Measurements from ENCODE around the gene CNTNAP2.
"Not testable (repeated sequence)": the region's sequence is repeated elsewhere in the genome, so short reads cannot be mapped to it uniquely, and the experiment has no call there.

CNTNAP2 gene

DNA sequence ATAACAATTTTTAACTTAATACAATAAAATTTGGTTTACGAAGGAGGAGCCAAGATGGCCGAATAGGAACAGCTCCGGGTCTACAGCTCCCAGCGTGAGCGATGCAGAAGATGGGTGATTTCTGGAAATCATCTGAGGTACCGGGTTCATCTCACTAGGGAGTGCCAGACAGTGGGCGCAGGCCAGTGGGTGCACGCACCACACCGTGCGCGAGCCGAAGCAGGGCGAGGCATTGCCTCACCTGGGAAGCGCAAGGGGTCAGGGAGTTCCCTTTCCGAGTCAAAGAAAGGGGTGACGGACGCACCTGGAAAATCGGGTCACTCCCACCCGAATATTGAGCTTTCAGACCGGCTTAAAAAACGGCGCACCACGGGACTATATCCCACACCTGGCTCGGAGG, 789.1 kb downstream of the CNTNAP2 start:
- not testable (repeated sequence) for DNase-seq

DNA sequence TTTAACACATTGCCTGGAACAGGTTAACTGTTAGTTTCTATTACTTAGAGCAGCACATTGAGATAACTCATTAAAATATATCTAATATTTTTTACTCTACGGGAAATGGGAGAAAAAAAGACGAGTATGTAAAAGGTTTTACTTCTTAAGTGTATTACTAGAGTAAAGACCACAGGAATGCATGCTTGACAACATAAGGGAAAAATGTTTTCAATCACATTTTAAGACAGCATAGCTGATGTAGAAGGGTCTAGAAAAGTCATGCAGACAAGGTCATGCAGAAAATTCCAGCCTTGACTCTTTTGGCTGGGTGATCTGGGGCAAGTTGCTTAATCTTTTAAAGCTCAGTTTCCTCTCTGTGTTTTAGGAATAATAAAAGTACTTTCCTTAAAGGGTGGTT, 806.2 kb downstream of the CNTNAP2 start:
- no peak for DNase-seq

DNA sequence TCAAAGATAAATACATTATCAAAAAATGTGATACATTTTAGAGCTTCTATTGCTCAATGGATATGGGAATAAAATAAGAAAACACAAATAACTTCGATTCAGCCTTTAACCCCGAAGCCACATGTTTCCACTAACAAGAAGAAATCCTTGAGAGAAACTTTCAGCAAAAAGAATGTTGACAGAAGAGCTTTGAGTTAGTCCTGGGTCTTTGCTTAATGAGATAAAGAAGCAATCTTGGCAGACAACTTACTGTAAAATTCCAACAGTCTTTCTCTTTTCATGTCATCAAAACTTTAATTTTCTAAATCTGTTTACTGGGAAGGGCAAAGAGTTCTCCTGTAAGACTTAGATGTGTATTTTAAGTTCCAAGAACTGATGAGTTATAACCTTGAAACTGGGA, 810.2 kb downstream of the CNTNAP2 start:
- no peak for DNase-seq

DNA sequence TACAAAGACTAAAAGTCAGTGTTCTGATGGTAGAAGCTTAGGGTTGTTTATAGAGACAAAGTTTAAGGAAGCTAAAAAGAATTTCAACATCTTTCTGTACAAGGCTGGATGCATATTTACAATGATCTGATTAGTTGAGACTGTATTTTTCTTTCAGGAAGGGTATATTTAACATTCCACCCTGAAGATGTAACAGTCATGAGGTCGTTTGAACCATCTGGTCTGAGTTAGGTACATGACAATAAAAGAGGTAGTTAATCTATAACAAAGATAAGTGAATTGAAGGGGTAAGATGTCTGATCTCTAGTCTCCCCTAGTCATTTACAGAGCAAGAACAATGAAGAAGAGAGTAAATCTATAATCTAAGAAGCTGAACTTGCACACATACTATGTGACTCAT, 821.2 kb downstream of the CNTNAP2 start:
- no peak for DNase-seq

DNA sequence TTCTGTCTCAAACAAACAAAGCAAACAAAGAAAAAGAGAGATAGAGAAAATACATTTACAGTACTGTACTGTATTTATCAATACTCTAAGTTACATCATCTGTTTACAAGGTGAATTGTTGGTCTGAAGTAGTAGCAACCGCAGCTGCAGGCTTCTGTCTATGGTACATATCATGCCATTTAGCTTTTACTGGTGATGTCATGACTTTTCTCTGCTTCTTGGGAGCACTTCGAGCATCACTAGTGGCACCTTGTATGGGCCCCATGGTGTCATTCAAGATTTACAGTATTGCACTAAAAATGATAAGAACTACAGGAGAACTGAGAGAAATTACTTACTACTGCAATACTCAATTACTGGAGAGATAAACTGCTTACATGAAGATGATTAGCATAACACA, 826.9 kb downstream of the CNTNAP2 start:
- DNase-seq = no peak

DNA sequence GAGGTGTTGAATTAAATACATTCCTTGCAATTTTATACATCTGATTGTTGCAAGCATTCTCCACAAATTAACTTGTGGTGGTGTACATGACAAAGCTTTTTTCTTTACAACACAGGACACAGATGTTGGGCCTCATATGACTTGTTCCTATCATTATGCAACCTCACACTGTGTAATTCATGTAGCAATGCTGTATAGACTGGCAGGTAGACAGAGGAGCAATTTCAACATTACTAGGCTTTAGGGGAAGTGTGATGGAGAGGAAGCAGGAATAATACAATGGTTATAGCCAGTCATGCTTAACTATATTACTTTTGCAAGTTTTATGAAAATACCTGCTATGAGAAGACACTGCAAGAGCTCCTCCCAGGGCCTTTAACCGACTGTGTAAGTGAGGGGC, 832.1 kb downstream of the CNTNAP2 start:
- no peak for DNase-seq

DNA sequence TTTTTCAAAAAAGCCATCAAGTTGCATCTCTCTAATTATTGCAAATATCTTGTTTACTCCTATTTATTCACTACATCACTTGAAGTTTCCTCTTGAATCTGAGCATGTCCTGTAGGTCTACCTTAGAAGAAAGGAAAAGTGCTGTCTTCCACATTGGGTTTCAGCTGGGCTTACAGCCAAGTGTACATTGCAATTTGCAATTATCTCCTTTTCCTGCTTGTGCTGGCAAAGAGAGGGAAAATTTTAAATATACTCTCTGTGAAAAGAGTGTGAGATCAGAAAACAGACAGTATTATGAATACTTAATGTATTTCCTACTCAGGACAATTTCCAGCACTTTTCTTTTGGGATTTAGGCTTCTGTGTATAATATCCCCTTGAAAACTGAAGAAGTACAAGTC, 839.7 kb downstream of the CNTNAP2 start:
- DNase-seq = no peak

DNA sequence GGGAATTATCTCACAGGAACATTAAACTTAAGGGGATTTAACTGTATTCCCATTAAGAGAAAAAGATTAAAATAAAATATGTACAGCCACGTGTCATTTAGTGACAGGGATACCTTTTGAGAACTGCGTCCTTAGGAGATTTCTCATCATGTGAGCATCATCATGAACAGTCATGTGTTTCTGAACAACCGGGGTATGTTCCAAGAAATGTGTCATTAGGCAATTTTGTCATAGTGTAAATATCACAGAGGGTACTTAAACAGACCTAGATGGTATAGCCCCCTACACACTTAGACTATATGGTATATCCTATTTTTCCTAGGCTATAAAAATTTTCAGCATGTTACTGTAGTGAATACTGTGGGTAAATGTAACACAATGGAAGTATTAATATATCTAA, 840.3 kb downstream of the CNTNAP2 start:
- no peak for DNase-seq

DNA sequence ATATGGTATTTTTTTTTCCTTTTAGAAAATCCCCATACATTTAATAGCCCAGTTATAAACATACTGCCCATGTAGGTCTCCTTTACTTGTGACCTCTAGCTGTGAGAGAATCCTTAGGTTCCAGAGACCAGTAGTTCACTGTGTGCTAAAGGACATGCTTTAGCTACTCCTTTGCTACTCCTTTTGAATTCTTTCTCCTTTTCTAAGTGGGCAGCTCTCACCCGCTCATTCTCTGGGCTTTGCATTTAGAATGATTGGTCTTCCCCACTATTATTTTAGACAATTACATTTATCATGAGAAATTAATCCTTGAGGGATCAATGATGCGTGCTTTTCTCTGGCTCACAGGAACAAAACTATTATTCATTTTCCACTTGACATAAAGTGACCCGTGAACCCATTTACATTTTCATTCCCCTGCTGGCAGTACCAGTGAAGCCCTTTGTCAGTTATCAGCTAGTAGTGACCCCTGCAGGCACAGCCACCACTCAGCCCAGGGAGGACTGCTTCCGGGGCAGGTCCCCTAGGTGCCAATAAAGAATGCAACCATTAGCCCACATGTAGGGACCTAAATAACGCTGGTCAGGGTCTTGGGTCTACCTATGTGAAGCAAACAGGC, 844.3 kb downstream of the CNTNAP2 start:
- no peak for DNase-seq

DNA sequence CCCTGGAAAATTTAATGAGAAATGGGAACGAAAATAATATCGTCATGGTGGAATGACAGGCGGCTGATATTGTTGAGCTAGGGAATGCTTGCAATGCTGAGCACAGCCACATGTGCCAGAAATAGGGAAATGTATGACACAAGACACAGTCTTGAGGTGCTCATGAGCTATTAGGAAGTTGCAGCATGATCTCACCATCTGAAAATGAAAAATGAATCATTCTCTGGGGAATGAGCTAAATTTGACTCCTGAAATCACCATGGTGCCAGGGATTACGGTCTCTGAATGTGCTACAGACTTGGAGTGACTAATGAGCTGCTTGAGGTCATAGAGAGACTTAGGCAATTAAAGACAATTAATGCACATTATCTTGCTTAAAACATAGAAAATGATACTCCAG, 845.0 kb downstream of the CNTNAP2 start:
- no peak for DNase-seq

DNA sequence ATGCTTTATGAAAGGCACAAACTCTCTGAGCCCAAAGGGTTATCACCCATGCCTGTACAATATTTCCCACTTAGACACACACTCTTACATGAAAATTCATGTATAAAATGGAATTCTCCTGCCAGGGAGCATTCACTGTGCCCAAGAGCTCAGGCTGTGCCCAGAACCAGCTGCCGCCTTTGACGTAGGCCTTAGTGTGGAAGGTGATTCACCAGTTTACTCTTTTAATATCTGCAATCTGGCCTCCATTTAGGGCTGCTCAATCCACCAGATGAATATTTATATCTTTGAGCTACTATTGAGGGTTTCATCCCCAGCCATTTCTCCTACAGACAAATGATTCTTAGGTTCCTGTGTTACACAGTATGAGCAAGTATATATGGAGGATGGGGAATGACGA, 849.7 kb downstream of the CNTNAP2 start:
- DNase-seq = no peak

DNA sequence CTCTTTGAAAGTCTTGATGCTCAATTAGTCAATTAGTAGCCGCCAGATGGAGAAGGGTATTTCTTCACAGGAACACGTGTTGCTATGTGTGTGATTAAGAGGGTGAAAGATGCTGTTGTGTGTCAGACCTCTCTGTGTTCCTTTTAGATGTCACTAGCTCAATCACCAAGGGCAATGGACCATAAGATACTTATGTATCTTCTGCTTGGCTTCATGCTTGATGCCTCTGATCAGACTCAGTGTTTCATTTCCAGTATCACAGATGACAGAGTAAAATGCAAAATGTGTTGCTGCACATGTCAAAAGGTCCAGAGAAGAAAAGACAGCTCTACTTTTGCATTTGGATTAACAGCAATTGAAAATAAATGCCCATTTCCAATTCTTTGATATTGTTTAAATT, 865.9 kb downstream of the CNTNAP2 start:
- no peak for DNase-seq

DNA sequence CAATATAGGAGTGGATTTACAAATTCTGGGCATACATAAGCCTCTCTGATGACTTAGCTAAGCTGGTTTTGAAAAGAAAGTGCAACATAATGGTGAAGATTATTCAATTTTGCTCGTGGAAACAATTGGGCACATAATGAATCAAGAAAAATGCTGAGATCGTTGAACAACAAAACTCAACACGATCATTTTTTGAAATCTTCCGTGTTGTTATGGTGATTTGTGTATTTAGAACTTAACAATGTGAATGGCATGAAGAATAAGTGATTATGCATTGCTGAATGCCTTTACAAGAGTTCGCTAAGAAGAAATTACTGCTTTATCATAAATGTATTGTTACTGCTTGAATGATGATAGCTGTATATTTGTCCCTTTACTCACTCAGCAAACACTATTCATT, 875.0 kb downstream of the CNTNAP2 start:
- no peak for DNase-seq

DNA sequence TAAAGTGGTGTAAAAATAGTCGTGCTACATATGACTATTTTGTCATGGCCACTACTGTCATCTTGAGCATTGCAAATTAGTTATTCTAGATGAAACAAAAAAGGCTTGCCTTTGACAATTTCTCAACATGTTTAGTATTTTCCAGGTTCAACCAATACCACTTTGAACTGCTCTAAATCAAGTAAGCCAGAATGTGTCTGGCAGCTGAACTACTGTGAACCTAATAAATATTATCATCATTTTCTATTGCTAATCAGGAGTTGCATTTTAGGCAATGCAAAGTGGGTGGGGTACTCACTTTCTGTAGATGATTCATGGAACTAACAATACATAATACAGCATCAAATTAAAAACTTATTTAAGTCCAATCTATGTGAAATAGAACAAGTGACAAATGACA, 877.2 kb downstream of the CNTNAP2 start:
- no peak for DNase-seq

DNA sequence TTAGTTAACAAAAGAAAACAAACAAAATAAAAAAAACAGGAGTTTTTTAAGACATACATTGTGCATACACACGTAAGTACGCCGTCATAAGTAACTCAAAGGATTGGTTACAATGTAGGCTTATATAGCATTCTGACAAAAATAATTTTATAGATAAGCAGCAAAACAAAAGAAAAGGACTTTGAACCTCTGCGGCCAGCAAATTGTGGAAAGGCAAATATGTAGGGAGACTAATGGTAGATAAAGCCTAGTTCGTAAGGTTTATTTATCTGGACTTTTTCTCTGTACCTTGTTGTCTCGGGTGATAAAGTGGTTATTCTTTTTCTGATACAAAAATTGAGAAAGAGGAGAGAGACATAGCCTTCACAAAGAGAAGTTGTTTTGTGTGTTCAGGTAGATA, 891.9 kb downstream of the CNTNAP2 start:
- no peak for DNase-seq

DNA sequence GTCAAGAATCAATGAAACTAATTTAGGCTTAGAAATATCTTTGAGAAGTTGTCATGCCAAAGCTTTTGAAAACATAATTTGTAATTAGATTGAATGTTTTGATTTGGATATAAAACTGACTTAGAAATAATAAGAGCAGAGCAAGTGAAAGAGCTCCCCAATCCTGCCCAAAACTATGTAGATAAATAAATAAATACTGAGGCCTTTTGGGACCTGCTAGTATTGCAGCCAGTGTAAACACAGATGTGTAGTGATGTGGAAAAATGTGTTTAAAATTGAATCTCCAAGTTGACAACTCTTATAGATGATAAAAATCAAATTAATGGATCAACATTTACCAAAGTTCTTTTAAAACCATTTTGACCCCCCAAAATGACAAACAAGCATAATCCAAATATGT, 896.1 kb downstream of the CNTNAP2 start:
- DNase-seq = no peak

DNA sequence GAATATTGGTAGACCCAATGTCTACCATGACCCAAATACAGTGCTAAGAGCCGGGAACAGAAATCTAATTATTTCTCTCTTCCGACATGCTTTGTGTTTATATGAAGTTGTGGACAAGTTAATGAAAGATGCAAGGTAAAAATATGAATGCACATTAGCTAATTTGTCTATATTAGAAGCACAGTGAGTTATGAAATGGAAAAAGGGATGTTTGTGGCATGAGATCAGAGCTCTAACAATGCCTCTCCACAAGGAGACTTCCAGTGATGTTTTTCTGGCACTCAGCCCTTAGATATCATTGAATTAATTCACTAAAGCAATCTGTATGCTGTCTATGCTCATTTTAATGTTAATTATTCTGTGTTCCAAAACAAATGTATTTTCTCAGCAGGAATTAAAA, 897.2 kb downstream of the CNTNAP2 start:
- DNase-seq = no peak

DNA sequence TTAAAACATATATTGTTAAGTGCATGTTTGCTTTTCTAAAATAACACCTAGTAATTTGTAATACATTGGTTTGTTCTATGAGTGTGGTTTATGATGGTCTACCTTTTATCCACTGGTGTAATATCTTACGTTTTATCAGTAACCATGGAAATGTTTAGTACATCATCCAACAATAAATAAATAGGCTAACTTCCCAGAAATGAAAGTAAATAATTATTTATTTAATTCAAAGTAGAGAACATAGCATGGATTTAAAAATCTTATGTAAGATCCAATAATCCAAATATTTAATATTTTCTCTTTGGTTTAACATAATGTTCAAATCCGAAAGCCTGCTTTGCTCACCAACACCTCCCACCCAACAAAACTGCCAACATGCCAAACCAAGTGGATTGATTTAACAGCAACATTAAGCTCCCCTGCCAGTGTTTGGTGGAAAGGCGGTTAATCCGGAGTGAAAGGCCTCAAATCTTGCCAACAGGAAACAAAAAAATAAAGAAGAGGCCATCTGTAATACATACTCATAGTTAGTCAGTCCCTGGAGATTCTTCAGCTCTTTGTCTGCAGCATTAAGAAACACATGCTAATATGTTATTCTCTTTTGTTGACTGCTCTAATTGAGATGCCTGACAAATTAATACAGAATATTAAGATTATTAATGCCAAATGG, 897.8 kb downstream of the CNTNAP2 start:
- DNase-seq = no peak

DNA sequence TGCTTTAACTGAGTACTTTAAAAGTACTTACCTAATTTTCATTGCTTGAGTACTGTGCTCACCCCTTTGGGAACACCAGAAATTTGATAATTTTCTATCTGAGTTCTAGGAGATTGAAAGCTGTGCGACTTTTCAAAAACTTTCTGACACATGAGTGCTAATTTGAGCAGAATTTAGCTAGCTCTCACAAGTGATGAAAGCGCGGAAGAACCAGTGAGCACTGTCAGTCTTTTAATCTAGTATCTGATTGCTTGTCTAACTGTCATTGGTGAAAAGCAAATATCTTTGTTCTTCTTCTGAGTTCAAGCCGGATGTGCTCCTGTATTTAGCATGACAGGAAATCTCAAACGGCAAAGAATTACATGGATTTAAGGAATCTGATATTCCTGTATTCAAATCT, 899.4 kb downstream of the CNTNAP2 start:
- no peak for DNase-seq

DNA sequence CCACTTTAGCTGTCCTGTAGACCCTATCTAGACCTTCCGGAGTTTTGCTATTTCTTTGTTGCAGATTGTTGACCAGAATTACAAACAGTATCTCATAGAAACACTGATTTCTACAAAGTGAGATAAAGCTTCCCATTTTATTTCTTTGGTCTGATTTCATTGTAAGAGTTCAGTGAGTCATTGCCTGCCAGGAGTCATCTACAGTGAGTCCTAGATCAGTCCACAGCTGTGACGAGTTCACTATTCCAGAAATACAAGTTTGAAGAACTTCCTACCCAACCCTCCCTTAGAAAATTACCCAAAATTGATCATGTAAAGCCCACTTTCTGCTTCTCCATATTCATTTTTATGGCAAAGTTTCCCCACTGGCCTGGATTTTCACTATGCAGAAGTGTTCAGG, 905.5 kb downstream of the CNTNAP2 start:
- no peak for DNase-seq

DNA sequence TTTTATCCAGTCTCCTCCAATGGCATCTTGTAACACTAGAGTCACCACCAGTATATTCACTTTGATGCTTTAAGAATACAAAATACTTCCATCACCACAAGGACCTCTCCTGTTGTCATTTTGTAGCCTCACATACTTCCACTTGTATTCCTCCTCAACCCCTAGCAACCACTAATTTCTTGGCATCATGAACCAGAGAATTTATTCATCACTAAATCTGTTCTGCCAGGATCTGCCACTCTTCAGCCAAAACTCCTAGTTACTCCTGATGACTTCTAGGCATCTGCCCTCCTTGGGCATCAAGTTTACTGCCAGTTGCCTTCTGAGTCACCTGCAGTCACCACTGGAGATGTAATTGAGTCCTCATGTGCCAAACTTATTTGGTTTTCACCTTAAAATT, 906.8 kb downstream of the CNTNAP2 start:
- DNase-seq = no peak

DNA sequence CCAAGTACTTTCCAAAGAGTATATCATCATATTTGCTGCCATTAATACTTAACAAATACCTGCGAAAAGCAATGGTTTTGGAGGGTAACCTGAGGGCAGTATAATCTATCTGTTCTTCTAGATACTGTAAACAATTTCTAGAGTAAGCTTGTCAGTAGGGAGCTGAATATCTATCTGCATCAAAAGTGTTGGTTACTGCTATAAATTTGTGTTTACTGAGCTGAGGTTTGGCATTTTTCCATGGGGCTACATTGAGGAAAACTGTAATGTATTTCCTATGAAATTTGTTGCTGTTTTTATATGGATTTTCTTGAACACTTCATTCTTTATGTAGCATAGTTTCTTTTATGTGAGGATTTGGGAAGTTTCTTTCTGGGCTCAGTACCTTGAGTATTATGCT, 913.4 kb downstream of the CNTNAP2 start:
- DNase-seq = no peak

DNA sequence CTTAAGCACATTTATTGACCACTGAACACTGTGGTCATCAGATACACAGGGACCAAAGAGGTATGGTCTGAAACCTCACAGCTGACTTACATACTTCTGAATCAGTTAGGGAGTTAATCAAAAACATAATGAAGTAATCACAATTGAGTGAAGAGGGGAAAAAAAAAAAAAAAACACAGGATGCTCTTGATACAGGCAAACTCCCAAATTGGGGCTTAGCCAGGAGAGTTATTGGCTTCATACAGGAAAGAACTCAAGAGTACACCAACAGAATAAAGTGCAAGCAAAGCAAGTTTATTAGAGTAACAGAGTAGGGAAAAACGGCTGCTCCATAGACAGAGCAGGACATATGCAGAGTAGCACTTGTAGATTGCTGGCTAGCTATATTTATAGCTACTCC, 917.0 kb downstream of the CNTNAP2 start:
- no peak for DNase-seq

DNA sequence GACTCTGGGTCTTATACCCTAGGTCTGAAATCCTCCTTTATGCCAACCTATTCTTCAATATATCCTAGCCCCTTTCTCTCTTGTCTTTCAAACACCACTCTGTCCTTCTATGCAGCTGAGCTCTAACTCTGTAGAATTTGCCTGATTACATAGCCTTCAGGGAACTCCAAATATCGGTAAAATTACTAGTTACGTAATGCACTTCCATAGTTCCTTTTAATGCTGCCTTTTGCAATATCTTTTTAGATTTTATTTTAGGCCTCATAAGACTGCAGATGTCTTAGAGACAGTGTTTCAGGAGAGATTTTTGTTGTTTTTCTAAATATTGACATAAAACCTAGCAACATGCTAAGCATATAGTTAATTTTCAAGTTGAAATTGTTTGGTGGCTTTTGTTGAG, 924.8 kb downstream of the CNTNAP2 start:
- DNase-seq = no peak

DNA sequence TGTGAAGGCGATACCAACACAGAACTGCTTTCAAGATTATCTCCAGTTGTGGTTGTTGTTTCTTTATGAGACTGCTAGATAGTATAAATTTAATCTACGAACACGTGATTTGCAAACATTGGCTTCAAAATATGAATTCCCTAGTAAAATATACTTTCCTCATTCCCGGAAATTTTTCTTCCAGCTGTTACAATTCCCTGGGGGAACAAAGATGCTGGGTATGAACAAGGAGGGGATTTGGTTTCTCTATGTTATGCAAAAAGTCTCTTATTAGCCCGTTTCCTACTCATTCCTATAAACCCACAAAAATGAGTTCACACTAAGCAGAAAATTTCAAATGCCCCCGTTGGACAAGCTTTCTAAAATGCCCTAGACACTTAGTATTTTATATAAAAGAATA, 928.3 kb downstream of the CNTNAP2 start:
- no peak for DNase-seq

Measured in effector CD8-positive, alpha-beta T cell (primary cell).